ENCODE measurements around the gene SEBOX.

- TF ChIP-seq POLR2AphosphoS5 (IDR thresholded peaks at IDR 0.05) (no peak), CTCF (IDR thresholded peaks at IDR 0.05) (no peak)
Measured at GRCh38 chr17:28317099-28317965, 47.7 kb downstream of the SEBOX start.

Data from esophagus muscularis mucosa (tissue), 3 donors.